ENCODE measurements around the gene ATXN7L3.

DNA sequence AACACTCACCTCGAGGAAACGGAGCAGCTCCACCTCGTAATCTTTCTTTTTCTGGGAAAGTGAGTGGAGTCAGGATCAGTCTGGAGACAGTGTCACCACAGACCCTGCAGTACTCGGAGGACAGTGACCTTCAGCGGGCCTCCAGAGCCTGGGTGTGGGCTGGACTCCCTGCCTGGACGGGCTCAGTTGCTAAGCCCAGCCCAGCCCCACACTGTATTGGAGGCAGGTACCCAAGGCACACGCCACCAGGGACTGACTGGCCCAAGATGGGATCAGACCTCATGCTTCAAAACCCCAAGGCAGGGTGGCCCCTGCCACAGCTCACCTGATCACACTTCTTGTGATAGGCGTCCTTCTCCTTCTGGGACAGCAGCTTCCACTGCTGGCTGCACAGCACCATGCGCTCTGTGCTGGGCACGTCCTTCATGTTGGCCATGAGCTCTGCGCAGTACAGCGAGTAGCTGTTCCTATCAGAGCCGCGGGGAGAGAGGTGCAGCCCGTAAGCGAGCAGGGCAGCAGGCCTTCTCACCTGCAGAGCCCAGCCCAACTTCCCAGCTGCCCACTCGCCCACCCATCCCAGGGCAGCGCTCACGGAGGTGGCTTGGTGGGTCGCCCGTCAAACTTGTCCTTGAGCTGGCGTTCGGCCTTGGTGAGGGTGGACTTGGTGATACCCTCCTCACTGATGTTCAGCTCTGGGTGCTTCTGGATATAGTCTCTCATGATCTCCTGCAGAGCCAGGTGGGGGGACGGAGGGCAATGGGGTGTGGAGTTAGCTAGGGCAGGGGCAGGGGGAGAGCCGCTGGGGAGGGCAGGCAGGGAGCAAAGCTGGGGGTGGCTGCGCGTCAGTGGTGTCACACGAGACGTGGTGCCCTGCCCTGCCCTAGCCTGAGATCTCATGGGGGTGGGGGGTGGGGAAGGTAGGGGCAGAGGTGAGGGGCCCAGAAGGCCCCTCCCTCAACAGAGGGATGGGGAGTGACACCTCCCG lies 11.9 kb upstream of the ATXN7L3 start:
- TF ChIP-seq, protein P1, sequence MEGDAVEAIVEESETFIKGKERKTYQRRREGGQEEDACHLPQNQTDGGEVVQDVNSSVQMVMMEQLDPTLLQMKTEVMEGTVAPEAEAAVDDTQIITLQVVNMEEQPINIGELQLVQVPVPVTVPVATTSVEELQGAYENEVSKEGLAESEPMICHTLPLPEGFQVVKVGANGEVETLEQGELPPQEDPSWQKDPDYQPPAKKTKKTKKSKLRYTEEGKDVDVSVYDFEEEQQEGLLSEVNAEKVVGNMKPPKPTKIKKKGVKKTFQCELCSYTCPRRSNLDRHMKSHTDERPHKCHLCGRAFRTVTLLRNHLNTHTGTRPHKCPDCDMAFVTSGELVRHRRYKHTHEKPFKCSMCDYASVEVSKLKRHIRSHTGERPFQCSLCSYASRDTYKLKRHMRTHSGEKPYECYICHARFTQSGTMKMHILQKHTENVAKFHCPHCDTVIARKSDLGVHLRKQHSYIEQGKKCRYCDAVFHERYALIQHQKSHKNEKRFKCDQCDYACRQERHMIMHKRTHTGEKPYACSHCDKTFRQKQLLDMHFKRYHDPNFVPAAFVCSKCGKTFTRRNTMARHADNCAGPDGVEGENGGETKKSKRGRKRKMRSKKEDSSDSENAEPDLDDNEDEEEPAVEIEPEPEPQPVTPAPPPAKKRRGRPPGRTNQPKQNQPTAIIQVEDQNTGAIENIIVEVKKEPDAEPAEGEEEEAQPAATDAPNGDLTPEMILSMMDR (IDR thresholded peaks at IDR 0.05): no peak
- no peak for TF ChIP-seq POLR2A (IDR thresholded peaks at IDR 0.05)
